ENCODE data around the gene EGLN1.

DNA sequence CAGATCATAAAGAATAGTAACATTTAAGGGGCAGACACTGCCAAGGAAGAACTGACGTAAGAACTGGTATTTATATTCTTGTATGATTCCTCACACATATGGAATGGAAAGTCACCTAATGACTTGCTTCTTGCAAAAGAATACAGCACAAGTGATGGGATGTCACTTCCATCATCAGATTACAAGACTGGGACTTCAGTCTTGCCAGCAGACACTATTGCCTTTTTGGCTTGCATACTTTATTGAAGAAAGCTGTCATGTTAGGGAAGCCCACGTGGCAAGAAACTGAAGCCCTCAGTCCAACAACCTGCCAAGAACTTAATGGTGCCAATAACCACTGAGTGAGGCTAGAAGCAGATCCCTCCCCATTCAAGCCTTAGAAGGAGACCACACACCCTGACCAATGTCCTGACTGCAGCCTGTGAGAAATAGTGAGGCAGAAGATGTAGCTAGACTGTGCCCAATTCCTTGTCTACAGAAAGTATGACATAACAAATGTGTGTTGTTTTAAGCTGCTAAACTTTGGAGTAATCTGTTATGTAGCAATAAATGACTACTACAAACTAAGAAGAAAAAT is 12.0 kb downstream of the EGLN1 start:
- TF ChIP-seq CTCF (IDR thresholded peaks at IDR 0.05) (no peak), POLR2A (IDR thresholded peaks at IDR 0.05) (no peak)

All from tibial nerve (tissue), 3 donors.